Small intestine (tissue), 7 donors: ENCODE results near the gene SCD. TPM values are rescaled to one million over a fixed set of nuclear protein-coding genes. Genes with fewer than 3 reads are reported as not detected.

Experiments used
- DNase-seq, 2 donors: peaks; one replicate each; pipeline versions ENCODE4 v3.0.0 to v3.0.0-alpha.2; 2013
- FAIRE-seq: peaks from 2 replicates; lab custom pipeline; 2012; peaks lifted over from hg19 to GRCh38; lab: Jason Lieb, UNC
- H3K27ac ChIP-seq, 3 donors: one replicate each; pipeline ENCODE4 v1.5.1; 2013; ENCODE audit warnings: low read length in 2 of 3, mild to moderate bottlenecking in 2 of 3, control low read depth in 1 of 3, inconsistent platforms in 1 of 3, low read depth in 1 of 3, moderate library complexity in 1 of 3
- H3K27me3 ChIP-seq, 3 donors: one replicate each; pipeline ENCODE4 v1.6.1; 2013; ENCODE audit warnings: low read length in 3 of 3, inconsistent platforms in 1 of 3; ENCODE audit not compliant: control insufficient read depth in 3 of 3, insufficient read depth in 3 of 3
- H3K36me3 ChIP-seq, 3 donors: one replicate each; pipeline ENCODE4 v1.6.1; 2013; ENCODE audit warnings: low read length in 3 of 3, inconsistent platforms in 1 of 3, low read depth in 1 of 3, mild to moderate bottlenecking in 1 of 3, moderate library complexity in 1 of 3; ENCODE audit not compliant: control insufficient read depth in 3 of 3, insufficient read depth in 2 of 3
- H3K4me1 ChIP-seq, 3 donors: one replicate each; pipeline ENCODE4 v1.6.1; 2013; ENCODE audit warnings: low read length in 2 of 3, inconsistent platforms in 1 of 3, low read depth in 1 of 3, mild to moderate bottlenecking in 1 of 3, moderate library complexity in 1 of 3; ENCODE audit not compliant: control insufficient read depth in 3 of 3, insufficient read depth in 2 of 3
- H3K4me3 ChIP-seq, 3 donors: one replicate each; pipeline ENCODE4 v1.5.1; 2013; ENCODE audit warnings: low read length in 3 of 3, control low read depth in 1 of 3, inconsistent platforms in 1 of 3, low read depth in 1 of 3, mild to moderate bottlenecking in 1 of 3, moderate library complexity in 1 of 3
- H3K9me3 ChIP-seq, 2 donors: one replicate each; pipeline ENCODE4 v1.6.1; 2013; ENCODE audit warnings: low read depth in 1 of 2, low read length in 1 of 2; ENCODE audit not compliant: control insufficient read depth in 2 of 2, insufficient read depth in 1 of 2
- WGBS, 3 donors: extraction: QIAGEN DNeasy Blood & Tissue Kit; methylation state at CpG; one replicate each; pipeline ENCODE4 v1.1.7; 2013; 5-methylcytosine and 5-hydroxymethylcytosine counted together
- polyA plus RNA-seq, 4 donors: library from polyadenylated mRNA; stranded (reverse) in 3 of 4; unstranded in 1 of 4; fragments of 200-250 nt in 3 of 4; fragments of 120-200 nt in 1 of 4; gene quantifications; one replicate each; pipeline versions ENCODE4 v1.2.1 to v1.2.3, GENCODE V29; 2013
- donor health status: healthy with polysubstance abuse.
- donor health status: control.
- donor health status: control.
- donor health status: Bipolar disorder and iron deficiency.
- donor health status: healthy.

Gene SCD
- polyA plus RNA-seq, 4 donors: 14.8 to 144 (median 22.2) TPM

DNA sequence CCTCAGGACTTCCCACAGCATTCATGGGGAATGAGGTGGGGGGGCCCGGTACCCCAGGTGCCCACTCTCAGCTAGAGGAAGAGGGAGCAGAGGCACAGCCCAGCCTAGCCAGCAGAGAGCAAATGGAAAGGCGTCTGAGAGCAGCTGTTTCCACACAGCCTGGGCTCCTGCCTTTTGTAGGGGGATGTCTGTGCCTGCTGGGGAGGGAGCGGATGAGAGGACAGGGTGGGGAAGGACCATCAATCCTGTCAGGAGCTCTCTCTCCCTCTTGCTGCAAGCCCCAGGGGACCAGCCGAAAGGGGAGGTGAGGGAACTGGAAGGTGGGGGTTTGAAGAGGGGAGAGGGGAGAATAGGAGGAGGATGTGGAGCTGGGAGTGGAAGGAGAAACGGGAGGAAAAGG is 17.0 kb upstream of the SCD start, which contains the start of gene PKD2L1:
Gene PKD2L1 (minus strand): TSS at position 150 of the 400 bp plus-strand sequence. CDS start 125 bp downstream, at position 25.
- Histone ChIP-seq H3K4me1 (no peaks in the 10 kb centered on the region), H3K27ac (no peak within 1 kb of the TSS), H3K9me3 (no peaks in the 10 kb centered on the region), H3K4me3 (no peak within 1 kb of the TSS), H3K36me3 (no peaks in the 10 kb centered on the region), H3K27me3 (peaks cover 0 to 46% (median 0%) of the 10 kb centered on the region in 3 donors)
- no peak for FAIRE-seq
- WGBS, 3 donors: 57 to 74% (median 73%) methylated on average over 5 of the region's 5 CpGs
- no peak for DNase-seq

DNA sequence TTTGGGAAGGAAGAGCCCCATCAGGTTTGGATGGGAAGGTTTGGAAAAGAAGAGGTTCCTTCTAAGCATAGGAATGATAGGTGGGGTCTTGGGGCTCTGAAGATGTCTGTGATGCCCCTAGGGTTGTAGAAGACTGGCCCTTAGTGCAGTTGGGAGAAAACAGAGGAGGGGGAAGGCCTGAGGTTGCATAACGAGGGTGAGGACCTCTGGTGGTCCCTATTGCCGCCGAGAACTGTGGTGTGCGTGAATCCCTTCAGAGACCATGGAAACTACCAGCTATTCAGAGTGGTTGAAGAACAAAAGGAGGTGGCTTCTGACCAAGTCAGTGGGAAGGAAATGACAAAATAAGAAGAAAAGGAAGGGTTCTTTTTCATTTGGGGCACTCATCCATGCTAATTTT is 13.9 kb upstream of the SCD start:
- Histone ChIP-seq H3K27ac (no peak overlapping the region), H3K27me3 (peaks cover 0 to 46% (median 0%) of the 10 kb centered on the region in 3 donors), H3K36me3 (no peaks in the 10 kb centered on the region), H3K9me3 (no peaks in the 10 kb centered on the region), H3K4me1 (no peaks in the 10 kb centered on the region), H3K4me3 (no peak overlapping the region)
- 59 to 73% (median 63%) methylated on average over 4 of the region's 4 CpGs for WGBS, 3 donors
- FAIRE-seq (no peak), DNase-seq (no peak)

DNA sequence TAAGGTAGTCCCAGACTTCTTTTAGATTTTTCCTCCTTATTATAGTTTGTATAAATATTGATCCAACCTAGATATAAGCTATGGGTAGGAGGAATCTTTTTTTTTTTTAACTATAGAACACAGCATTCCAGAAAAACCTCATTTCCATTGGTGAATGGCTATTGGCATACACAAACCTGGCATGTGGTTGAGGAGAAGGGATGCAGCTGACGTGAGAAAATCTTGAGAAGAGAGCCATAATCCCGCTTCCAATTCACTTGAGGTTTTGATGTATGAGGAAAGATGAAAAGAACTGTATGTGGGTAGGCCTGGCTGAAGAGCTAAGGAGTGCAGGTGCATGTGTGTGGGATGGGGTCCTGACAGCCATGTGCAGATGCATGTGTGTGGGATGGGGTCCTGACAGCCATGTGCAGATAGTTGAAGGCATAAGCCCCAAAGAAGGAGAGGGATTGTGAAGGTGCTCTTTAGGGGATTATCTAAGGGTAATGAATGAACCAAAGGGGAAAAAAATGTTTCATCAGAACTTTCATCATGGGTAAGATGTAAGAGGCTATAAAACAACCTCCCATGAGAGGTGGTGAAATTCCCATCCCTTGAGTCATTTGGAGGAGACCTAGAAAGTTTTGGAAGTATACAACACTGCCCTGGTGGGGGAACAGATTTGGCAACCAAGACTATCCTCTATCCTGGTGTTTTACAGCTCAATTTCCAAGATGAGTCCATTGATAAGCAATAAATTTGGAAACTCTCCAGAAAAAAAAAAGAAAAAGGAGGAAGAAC is 13.2 kb upstream of the SCD start:
- FAIRE-seq: no peak
- 82 to 87% (median 85%) methylated on average over 2 of the region's 2 CpGs for WGBS, 3 donors

DNA sequence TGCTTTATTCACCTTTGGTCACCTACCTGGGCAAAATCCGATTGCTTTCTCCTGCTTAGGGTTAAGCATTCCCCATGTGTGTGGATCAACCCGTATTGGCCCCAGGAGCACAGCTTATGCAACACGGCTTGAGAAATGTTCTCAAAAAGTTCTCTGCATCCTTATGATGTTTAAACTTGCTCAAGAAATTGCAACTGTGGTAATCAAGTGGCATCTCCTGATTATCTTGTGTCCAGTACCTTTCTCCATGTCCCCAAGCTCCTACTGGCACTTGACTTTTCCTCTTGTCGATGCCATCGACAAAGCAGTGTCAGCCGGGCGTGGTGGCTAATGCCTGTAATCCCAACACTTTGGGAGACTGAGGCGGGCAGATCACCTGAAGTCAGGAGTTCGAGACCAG is 12.3 kb upstream of the SCD start:
- 75 to 86% (median 79%) methylated on average over 9 of the region's 9 CpGs for WGBS, 3 donors
- DNase-seq: no peak
- Histone ChIP-seq H3K9me3 (no peaks in the 10 kb centered on the region), H3K27ac (no peak overlapping the region), H3K4me1 (peaks cover 0 to 3% (median 0%) of the 10 kb centered on the region in 3 donors), H3K4me3 (no peak overlapping the region), H3K36me3 (no peaks in the 10 kb centered on the region), H3K27me3 (peaks cover 0 to 33% (median 0%) of the 10 kb centered on the region in 3 donors)
- FAIRE-seq: no peak

More for the DNA sequence above, 13.2 kb upstream of the SCD start:
- H3K27ac ChIP-seq: no peak overlapping the region
- H3K4me1 ChIP-seq: peaks cover 0 to 2% (median 0%) of the 10 kb centered on the region in 3 donors
- H3K9me3 ChIP-seq: no peaks in the 10 kb centered on the region
- H3K4me3 ChIP-seq: no peak overlapping the region
- no peaks in the 10 kb centered on the region for H3K36me3 ChIP-seq
- DNase-seq: no peak
- peaks cover 0 to 41% (median 0%) of the 10 kb centered on the region in 3 donors for H3K27me3 ChIP-seq

DNA sequence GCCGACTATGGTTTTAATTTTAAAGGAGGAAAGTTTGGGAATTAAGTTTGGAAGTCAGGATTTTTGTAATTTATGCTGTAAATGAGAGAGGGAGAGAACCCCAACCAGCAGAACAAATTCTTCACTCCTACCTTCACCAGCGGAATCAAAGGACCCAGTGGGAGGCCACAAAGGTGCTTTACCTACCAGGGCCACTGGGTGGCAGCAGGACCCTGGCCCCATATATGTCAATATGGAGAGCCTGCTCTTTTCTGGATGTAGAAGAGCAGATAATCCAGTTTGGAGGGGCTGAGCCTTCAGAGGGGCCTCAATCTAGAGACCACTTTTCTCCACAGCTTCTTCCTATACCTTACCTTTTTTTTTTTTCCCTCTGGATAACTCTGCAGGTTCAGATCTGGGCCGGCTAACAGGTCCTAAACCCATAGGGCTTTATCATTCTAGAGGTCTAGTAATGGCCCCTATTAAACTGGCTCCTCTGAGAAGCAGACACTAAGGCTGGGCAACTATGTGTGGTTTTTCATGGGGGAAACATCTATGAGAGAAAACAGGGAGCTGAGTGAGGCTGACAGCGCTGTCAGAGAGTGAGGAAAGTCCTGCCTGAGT is 8.5 kb upstream of the SCD start:
- DNase-seq: peak; percentile 72 to 77
- Histone ChIP-seq H3K4me1 (peaks cover 0 to 22% (median 2%) of the 10 kb centered on the region in 3 donors), H3K4me3 (no peak overlapping the region), H3K27me3 (peaks cover 0 to 11% (median 0%) of the 10 kb centered on the region in 3 donors), H3K27ac (no peak overlapping the region), H3K36me3 (no peaks in the 10 kb centered on the region), H3K9me3 (no peaks in the 10 kb centered on the region)
- no peak for FAIRE-seq
- 52 to 65% (median 53%) methylated on average over 4 of the region's 4 CpGs for WGBS, 3 donors

DNA sequence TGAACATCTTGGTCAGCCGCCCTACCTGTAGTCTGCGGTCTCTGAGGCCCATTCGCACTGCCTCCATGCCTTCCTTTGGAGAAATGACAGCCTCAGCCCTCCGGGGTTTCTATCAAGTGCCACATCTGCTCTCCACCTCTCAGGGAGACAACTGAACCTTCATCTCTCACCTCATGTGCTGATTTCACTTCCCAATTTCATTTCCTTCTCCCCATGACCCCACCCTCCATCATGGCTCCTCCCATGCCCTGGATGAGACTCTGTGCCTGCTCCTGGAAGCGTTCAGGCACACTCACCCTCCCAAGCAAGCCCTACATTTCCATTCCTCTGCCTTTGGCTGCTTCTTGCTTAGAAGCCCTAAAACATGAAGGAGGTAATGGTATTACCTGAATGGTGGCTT is 7.8 kb upstream of the SCD start:
- Histone ChIP-seq H3K27me3 (peaks cover 0 to 6% (median 0%) of the 10 kb centered on the region in 3 donors), H3K27ac (no peak overlapping the region), H3K4me1 (peaks cover 0 to 22% (median 2%) of the 10 kb centered on the region in 3 donors), H3K9me3 (no peaks in the 10 kb centered on the region), H3K36me3 (no peaks in the 10 kb centered on the region), H3K4me3 (no peak overlapping the region)
- 44 to 54% (median 52%) methylated on average over 5 of the region's 5 CpGs for WGBS, 3 donors
- FAIRE-seq (no peak), DNase-seq (no peak)

DNA sequence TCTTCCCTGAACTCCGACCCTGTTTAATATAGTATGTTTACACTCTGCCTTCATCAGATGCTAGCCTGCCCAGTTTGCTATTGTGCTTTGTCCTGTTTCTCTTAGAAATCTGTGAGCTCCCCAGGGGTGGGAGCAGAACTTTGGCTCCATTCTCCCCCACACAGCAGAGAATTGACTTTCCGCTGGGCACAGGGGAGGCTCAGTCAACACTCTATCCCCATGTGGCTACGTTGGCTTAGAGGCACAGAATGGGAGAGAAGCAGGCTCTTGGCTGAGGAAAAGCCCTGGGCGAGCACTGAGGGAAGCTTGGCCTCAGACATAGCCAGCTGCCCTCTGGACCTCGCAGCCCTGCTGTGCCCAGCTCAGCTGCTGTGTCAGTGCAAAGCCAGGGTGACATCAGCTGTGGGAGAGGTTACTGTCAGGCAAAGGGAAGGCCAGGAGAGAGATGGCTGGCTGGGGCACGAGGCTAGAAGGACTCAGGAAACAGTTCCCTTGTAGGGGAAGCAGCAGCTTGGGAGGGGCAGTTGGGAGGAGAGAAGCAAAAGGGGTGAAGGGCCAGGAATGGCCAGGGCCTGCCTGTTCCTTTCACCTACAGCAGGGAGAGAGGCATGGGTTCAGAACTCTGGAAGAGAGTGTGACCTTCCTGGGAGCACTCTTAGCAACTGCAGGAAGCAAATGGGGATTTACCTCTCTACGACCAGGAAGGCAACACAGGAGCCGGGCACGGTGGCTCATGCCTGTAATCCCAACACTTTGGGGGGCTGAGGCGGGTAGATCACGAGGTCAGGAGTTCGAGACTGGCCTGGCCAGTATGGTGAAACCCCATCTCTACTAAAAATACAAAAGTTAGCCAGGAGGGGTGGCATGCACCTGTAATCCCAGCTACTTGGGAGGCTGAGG is 5.8 kb upstream of the SCD start:
- WGBS, 3 donors: 73 to 74% (median 74%) methylated on average over 12 of the region's 12 CpGs
- FAIRE-seq: no peak

More for the DNA sequence above, 5.8 kb upstream of the SCD start:
- DNase-seq: peak; percentile 46 to 54
- H3K4me1 ChIP-seq: peaks cover 0 to 24% (median 2%) of the 10 kb centered on the region in 3 donors
- no peaks in the 10 kb centered on the region for H3K9me3 ChIP-seq
- H3K36me3 ChIP-seq: no peaks in the 10 kb centered on the region
- H3K27me3 ChIP-seq: peaks cover 0 to 9% (median 0%) of the 10 kb centered on the region in 3 donors
- H3K4me3 ChIP-seq: no peak overlapping the region
- H3K27ac ChIP-seq: no peak overlapping the region
